Stimulated activated CD8-positive, alpha-beta memory T cell treated with anti-CD3 and anti-CD28 coated beads, Interleukin-15, amount 100 ng/mL, for 24 hours (primary cell): ENCODE data around the gene RAB3IL1.
"Not testable (repeated sequence)": the region's sequence is repeated elsewhere in the genome, so short reads cannot be mapped to it uniquely, and the experiment has no call there.

Source experiments
- DNase-seq: peaks from one replicate; pipeline ENCODE4 v3.0.0-alpha.2; 2020; ENCODE audit warnings: low read depth

RAB3IL1 gene

GRCh38 chr11:61917334-61918109 is at the start of gene RAB3IL1:
Gene RAB3IL1 (minus strand): TSS chr11:61917566. CDS start chr11:61917367, 199 bp downstream.
- DNase-seq = no peak

GRCh38 chr11:61966734-61967115 is 49.4 kb upstream of the RAB3IL1 start:
- no peak for DNase-seq

GRCh38 chr11:61964666-61965271 is 47.4 kb upstream of the RAB3IL1 start:
- DNase-seq = not testable (repeated sequence)

GRCh38 chr11:61964058-61964665 is 46.8 kb upstream of the RAB3IL1 start:
- no peak for DNase-seq

- DNase-seq = no peak
These were observed 46.1 kb upstream of the RAB3IL1 start for GRCh38 chr11:61963282-61964057.

- no peak for DNase-seq
These were observed 45.6 kb upstream of the RAB3IL1 start for GRCh38 chr11:61963016-61963281.

- DNase-seq = no peak
These were observed 45.0 kb upstream of the RAB3IL1 start for GRCh38 chr11:61962213-61963015.

- no peak for DNase-seq
These were observed 44.3 kb upstream of the RAB3IL1 start for GRCh38 chr11:61961570-61962212.

GRCh38 chr11:61960532-61960931 is 43.2 kb upstream of the RAB3IL1 start:
- DNase-seq = no peak

GRCh38 chr11:61959678-61960077 is 42.3 kb upstream of the RAB3IL1 start:
- DNase-seq = no peak

GRCh38 chr11:61959114-61959513 is 41.7 kb upstream of the RAB3IL1 start:
- DNase-seq = no peak

GRCh38 chr11:61958590-61958989 is 41.2 kb upstream of the RAB3IL1 start:
- DNase-seq = no peak

- DNase-seq = no peak
These were observed 39.8 kb upstream of the RAB3IL1 start for GRCh38 chr11:61957021-61957770.

GRCh38 chr11:61956191-61957020 is 39.0 kb upstream of the RAB3IL1 start:
- DNase-seq = no peak

- DNase-seq = no peak
These were observed 38.2 kb upstream of the RAB3IL1 start for GRCh38 chr11:61955422-61956135.

- no peak for DNase-seq
These were observed 37.6 kb upstream of the RAB3IL1 start for GRCh38 chr11:61954851-61955421.

- no peak for DNase-seq
These were observed 36.9 kb upstream of the RAB3IL1 start for GRCh38 chr11:61954106-61954850.

- DNase-seq = not testable (repeated sequence)
These were observed 36.3 kb upstream of the RAB3IL1 start for GRCh38 chr11:61953632-61954031.
